Activated CD4-positive, alpha-beta memory T cell treated with anti-CD3 and anti-CD28 coated beads for 36 hours (primary cell): ENCODE data around the gene WDTC1. TPM values are rescaled to one million over a fixed set of nuclear protein-coding genes. Genes with fewer than 3 reads are reported as not detected.
A peak's percentile ranks its signal among the peaks of the same experiment; 100 is the strongest.

Experiments used
- CTCF ChIA-PET: fragments of 350-600 bp; sonication (Branson Sonifier 250); formaldehyde crosslinking; loops from one replicate; lab custom pipeline; 2021; ENCODE audit warnings: antibody characterized with exemption, inconsistent platforms; lab: Charles Lee
- POLR2A ChIA-PET: fragments of 350-600 bp; sonication (Branson Sonifier 250); formaldehyde crosslinking; loops from one replicate; lab custom pipeline; 2021; ENCODE audit warnings: antibody characterized with exemption; lab: Charles Lee
- DNase-seq: peaks from one replicate; pipeline ENCODE4 v3.0.0-alpha.2; 2020
- H3K27ac Mint-ChIP-seq: one replicate; pipeline ENCODE4 v1.8.0; 2021; ENCODE audit warnings: mixed read lengths
- H3K27me3 Mint-ChIP-seq: one replicate; pipeline ENCODE4 v1.8.0; 2021; ENCODE audit warnings: mixed read lengths
- H3K36me3 Mint-ChIP-seq: one replicate; pipeline ENCODE4 v1.8.0; 2021; ENCODE audit warnings: mixed read lengths
- H3K4me1 Mint-ChIP-seq: one replicate; pipeline ENCODE4 v1.8.0; 2021; ENCODE audit warnings: low read depth, mixed read lengths
- H3K4me3 Mint-ChIP-seq: one replicate; pipeline ENCODE4 v1.8.0; 2021; ENCODE audit warnings: mild to moderate bottlenecking, mixed read lengths
- H3K9me3 Mint-ChIP-seq: one replicate; pipeline ENCODE4 v1.8.0; 2021; ENCODE audit warnings: mixed read lengths
- intact Hi-C: fragments of 100-400 bp; cut with micrococcal nuclease; formaldehyde crosslinking; loops from one replicate; pipeline ENCODE4 v1.15.1; 2023
- total RNA-seq, 2 experiments: library from RNA; stranded (reverse); gene quantifications; one replicate each; pipeline ENCODE4 v1.2.3, GENCODE V29; 2021

WDTC1 gene
- total RNA-seq, 2 experiments from 2014 or later, result 30.3 TPM

- intact Hi-C loops, result loop anchor here (1.0 kb wide), 1 partner anchor 15 kb away; no protein-coding TSS in a partner anchor
- Mint-ChIP-seq H3K4me3 (no peak overlapping the region), H3K4me1 (peaks cover 42% of the 10 kb centered on the region), H3K36me3 (peaks cover 11% of the 10 kb centered on the region), H3K9me3 (no peaks in the 10 kb centered on the region), H3K27me3 (no peaks in the 10 kb centered on the region), H3K27ac (peak overlapping the region; percentile 53)
- DNase-seq, result no peak
- ChIA-PET CTCF (interaction anchor here (1.0 to 9.8 kb wide), 3 partner anchors 18 to 56 kb away, joined by 3 to 80 read pairs (median 3); no protein-coding TSS in a partner anchor), POLR2A (no interaction called here)
Observed at GRCh38 chr1:27338751-27339150, 104.3 kb downstream of the WDTC1 start.

DNA sequence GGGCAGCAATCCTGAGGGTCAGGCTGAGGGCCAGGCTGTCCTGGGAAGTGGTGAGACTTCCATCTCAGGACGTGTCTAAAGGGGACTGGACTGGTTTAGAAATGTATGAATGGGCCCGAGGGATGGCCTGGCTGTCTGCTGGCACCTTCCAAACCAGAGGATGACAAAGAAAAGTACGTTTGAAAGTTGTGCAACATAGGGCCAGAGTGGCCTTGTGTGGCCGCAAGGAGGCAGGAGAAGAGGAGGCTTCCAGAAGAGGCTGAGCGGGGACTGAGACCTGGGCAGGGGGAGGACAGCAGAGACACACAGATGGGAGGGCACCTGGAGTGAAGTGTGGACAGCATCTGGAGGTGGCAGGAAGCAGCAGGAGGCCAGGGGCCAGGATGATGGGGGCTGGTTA, 104.8 kb downstream of the WDTC1 start:
- no peaks in the 10 kb centered on the region for H3K27me3 Mint-ChIP-seq
- intact Hi-C loops, result loop anchor here (1.0 kb wide), 1 partner anchor 16 kb away; no protein-coding TSS in a partner anchor
- H3K4me3 Mint-ChIP-seq, result no peak overlapping the region
- peaks cover 9% of the 10 kb centered on the region for H3K36me3 Mint-ChIP-seq
- CTCF ChIA-PET, result interaction anchor here (1.0 to 9.8 kb wide), 3 partner anchors 18 to 56 kb away, joined by 3 to 80 read pairs (median 3); no protein-coding TSS in a partner anchor
- peaks cover 42% of the 10 kb centered on the region for H3K4me1 Mint-ChIP-seq
- POLR2A ChIA-PET, result no interaction called here
- H3K9me3 Mint-ChIP-seq, result no peaks in the 10 kb centered on the region
- DNase-seq, result no peak
- peak overlapping the region; percentile 20 for H3K27ac Mint-ChIP-seq

DNA sequence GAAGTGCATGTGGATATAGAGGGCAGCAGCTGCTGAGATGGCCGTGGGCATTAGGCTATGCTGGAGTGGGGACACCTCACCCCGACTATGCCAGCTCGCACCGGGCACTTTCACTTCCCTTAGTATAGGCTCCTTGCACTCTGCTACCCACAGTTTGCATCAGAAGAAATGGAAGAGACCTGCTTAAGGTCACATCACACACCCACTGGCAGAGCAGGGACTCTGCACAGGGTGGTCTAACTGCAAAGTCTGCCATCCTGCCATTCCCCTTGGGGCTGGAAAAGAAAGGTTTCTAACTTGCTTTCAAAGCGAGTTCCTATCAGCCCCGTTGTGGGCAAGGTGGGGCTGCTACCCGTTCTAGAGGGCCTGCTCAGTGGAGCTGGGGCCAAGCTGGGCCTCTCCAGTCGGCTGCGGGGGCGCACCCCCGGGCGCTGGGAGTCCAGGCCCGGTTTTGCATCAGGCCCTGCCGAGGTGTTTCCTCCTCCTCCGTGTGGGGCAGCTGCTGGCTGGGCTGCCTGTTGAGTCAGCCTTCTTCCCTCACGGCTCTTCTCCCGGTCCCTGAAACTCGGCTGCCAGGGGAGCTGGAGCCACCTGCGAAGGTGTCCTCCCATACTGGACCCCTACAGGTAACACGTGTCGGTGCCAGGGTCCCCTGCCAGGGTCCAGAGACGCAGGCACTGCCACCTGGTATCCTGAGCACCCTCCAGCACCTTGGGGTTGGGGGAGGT, 107.3 kb downstream of the WDTC1 start, which contains the start of gene SYTL1:
SYTL1 (plus strand) TSS at position 498 of the 728 bp plus-strand sequence. CDS start 3,313 bp downstream, outside the sequence.
- ChIA-PET POLR2A (interaction anchor here (1.0 to 1.6 kb wide), 3 partner anchors 15 to 25 kb away, joined by 4 to 6 read pairs (median 5); partner anchors contain the start of gene TMEM222), CTCF (interaction anchor here (1.1 to 9.8 kb wide), 8 partner anchors 8 to 187 kb away, joined by 3 to 80 read pairs (median 5); partner anchors contain the start of genes MAP3K6 and SLC9A1)
- Mint-ChIP-seq H3K4me3 (peak within 1 kb of the TSS; percentile 84), H3K4me1 (peaks cover 51% of the 10 kb centered on the region), H3K27ac (peak within 1 kb of the TSS; percentile 92), H3K9me3 (no peaks in the 10 kb centered on the region), H3K36me3 (peaks cover 2% of the 10 kb centered on the region), H3K27me3 (no peaks in the 10 kb centered on the region)
- intact Hi-C loops, result loop anchor here (1.0 to 2.0 kb wide), 3 partner anchors 15 to 23 kb away; partner anchors contain the start of gene TMEM222
- DNase-seq, result peak; percentile 80

- ChIA-PET CTCF (interaction anchor here (1.1 to 9.8 kb wide), 7 partner anchors 9 to 188 kb away, joined by 3 to 80 read pairs (median 5); partner anchors contain the start of genes MAP3K6 and SLC9A1), POLR2A (interaction anchor here (0.7 to 1.6 kb wide), 3 partner anchors 20 to 907 kb away, joined by 3 to 6 read pairs (median 5); partner anchors contain the start of gene TMEM222)
- DNase-seq, result peak; percentile 70
- H3K9me3 Mint-ChIP-seq, result no peaks in the 10 kb centered on the region
- intact Hi-C loops, result loop anchor here (1.0 to 2.0 kb wide), 3 partner anchors 14 to 22 kb away; partner anchors contain the start of gene TMEM222
- peak overlapping the region; percentile 92 for H3K27ac Mint-ChIP-seq
- H3K4me1 Mint-ChIP-seq, result peaks cover 53% of the 10 kb centered on the region
- H3K36me3 Mint-ChIP-seq, result peaks cover 1% of the 10 kb centered on the region
- peak overlapping the region; percentile 84 for H3K4me3 Mint-ChIP-seq
- H3K27me3 Mint-ChIP-seq, result no peaks in the 10 kb centered on the region
Observed at GRCh38 chr1:27342391-27342777, 108.0 kb downstream of the WDTC1 start.

DNA sequence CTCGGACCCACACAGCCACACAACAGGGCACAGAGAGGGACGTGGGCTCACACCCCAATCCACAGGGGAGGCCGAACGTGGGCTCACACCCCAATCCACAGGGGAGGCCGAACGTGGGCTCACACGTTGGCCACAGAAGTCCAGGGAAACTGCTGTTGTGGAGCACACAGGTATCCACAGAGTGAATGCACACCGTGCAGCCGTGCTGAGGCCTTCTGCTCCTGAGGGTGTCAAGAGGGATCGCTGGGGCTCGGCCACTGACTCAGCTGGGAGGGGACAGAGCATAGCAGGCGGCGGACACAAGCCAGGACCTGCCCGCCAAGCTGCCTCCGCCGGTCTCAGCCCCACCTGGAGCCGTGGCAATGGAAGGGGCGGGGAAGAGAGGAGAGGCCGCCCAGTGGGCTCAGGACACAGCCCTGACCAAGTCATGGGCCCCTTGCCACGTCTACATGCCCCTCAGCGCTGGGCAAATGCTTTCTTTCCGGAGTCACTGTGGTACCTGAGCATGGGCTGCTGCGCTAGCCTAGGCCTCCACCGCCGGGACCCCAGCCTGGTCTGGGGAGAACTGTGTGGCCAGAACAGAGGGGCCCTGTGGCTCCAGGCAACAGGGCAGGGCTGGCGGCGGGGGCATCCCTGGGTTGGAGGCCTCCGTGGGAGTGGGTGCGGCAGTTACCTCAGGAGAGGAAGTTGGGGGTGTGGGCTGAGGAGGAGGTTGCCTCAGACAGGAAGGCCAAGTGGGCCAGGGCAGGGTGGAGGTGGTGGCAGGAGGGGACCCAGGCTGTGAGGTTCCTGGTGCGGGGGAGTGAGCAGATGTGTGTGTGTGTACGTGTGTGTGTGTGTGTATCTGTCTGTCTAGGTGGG, 108.6 kb downstream of the WDTC1 start:
- ChIA-PET CTCF (interaction anchor here (0.7 to 9.8 kb wide), 9 partner anchors 10 to 239 kb away, joined by 3 to 80 read pairs (median 4); partner anchors contain the start of genes MAP3K6 and SLC9A1), POLR2A (interaction anchor here (0.7 to 1.0 kb wide), 2 partner anchors 23 to 907 kb away, joined by 3 to 5 read pairs; no protein-coding TSS in a partner anchor)
- peaks cover 53% of the 10 kb centered on the region for H3K4me1 Mint-ChIP-seq
- peak overlapping the region; percentile 84 for H3K4me3 Mint-ChIP-seq
- H3K9me3 Mint-ChIP-seq, result no peaks in the 10 kb centered on the region
- H3K27me3 Mint-ChIP-seq, result no peaks in the 10 kb centered on the region
- peaks cover 1% of the 10 kb centered on the region for H3K36me3 Mint-ChIP-seq
- H3K27ac Mint-ChIP-seq, result peak overlapping the region; percentile 92
- DNase-seq, result peak; percentile 79
- intact Hi-C loops, result loop anchor here (1.0 to 2.0 kb wide), 3 partner anchors 14 to 22 kb away; partner anchors contain the start of gene TMEM222

GRCh38 chr1:27343639-27344025, 109.2 kb downstream of the WDTC1 start:
- intact Hi-C loops, result loop anchor here (2.0 kb wide), 2 partner anchors 13 to 21 kb away; no protein-coding TSS in a partner anchor
- peak overlapping the region; percentile 92 for H3K27ac Mint-ChIP-seq
- H3K4me3 Mint-ChIP-seq, result peak overlapping the region; percentile 84
- ChIA-PET POLR2A (no interaction called here), CTCF (interaction anchor here (0.7 to 9.8 kb wide), 6 partner anchors 10 to 239 kb away, joined by 3 to 80 read pairs (median 4); partner anchors contain the start of gene MAP3K6)
- H3K9me3 Mint-ChIP-seq, result no peaks in the 10 kb centered on the region
- DNase-seq, result no peak
- H3K36me3 Mint-ChIP-seq, result peaks cover 1% of the 10 kb centered on the region
- peaks cover 53% of the 10 kb centered on the region for H3K4me1 Mint-ChIP-seq
- no peaks in the 10 kb centered on the region for H3K27me3 Mint-ChIP-seq

DNA sequence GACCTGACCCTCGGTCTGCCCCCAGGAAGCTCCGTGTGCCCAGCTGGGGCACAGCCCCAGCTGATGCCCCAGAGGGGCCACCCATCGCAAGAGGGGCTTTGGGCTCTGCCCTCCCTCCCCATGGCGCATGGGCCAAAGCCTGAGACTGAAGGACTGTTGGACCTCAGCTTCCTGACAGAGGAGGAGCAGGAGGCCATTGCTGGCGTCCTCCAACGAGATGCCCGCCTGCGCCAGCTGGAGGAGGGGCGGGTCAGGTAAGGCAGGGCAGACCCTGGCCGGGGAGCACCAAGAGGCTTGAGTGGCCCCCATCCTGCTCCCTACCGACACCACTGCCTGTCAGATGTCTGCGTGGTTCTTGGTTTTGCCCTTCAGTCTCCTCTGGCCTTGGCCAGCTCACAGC, 110.8 kb downstream of the WDTC1 start:
- H3K27me3 Mint-ChIP-seq, result no peaks in the 10 kb centered on the region
- peaks cover 1% of the 10 kb centered on the region for H3K36me3 Mint-ChIP-seq
- ChIA-PET CTCF (interaction anchor here (1.1 to 9.8 kb wide), 4 partner anchors 12 to 22 kb away, joined by 3 to 80 read pairs (median 26); partner anchors contain the start of gene MAP3K6), POLR2A (interaction anchor here (0.6 to 1.0 kb wide), 2 partner anchors 56 to 215 kb away, joined by 3 to 4 read pairs; no protein-coding TSS in a partner anchor)
- H3K27ac Mint-ChIP-seq, result no peak overlapping the region
- DNase-seq, result no peak
- intact Hi-C loops, result no loop called here
- H3K9me3 Mint-ChIP-seq, result no peaks in the 10 kb centered on the region
- H3K4me3 Mint-ChIP-seq, result no peak overlapping the region
- H3K4me1 Mint-ChIP-seq, result peaks cover 42% of the 10 kb centered on the region

DNA sequence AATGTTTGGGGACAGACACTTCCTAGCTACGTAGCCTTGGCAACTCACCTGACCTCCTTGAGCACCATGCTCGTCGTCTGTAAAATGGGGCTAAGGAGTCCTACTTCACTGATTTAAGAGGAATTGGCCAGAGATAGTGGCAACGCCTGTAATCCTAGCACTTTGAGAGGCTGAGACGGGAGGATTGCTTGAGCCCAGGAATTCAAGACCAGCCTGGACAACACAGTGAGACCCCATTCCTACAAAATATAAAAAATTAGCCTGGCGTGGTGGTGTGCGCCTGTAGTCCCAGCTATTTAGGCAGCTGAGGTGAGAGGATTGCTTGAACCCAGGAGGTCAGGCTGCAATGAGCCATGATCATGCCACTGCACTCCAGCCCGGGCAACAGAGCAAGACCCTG, 111.9 kb downstream of the WDTC1 start:
- H3K9me3 Mint-ChIP-seq, result no peaks in the 10 kb centered on the region
- POLR2A ChIA-PET, result no interaction called here
- peaks cover 34% of the 10 kb centered on the region for H3K4me1 Mint-ChIP-seq
- no peak for DNase-seq
- H3K27ac Mint-ChIP-seq, result no peak overlapping the region
- H3K27me3 Mint-ChIP-seq, result no peaks in the 10 kb centered on the region
- intact Hi-C loops, result no loop called here
- CTCF ChIA-PET, result interaction anchor here (1.1 to 9.8 kb wide), 5 partner anchors 11 to 50 kb away, joined by 3 to 80 read pairs (median 4); partner anchors contain the start of gene MAP3K6
- peaks cover 1% of the 10 kb centered on the region for H3K36me3 Mint-ChIP-seq
- no peak overlapping the region for H3K4me3 Mint-ChIP-seq

DNA sequence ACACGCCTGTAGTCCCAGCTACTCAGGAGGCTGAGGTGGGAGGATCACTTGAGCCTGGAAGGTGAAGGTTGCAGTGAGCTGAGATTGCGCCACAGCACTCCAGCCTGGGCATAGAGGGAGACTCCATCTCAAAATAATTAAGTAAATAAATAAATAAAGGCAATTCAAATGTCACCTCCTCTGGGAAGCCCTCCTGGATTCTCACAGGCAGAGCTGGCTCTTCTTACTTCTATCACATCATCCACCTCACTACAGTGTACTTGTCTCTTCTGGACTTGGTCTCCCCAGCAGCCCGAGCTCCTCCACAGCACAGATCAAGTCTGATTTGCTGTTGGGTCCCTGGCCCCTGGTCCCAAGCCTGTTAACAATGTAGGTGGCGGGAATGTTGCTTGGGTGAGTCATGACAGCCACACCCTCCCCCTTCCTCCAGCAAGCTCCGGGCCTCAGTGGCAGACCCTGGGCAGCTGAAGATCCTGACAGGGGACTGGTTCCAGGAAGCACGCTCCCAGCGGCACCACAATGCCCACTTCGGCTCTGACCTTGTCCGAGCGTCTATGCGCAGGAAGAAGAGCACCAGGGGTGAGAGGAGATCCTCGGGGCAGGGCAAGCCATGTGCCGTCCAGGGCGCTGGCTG, 112.7 kb downstream of the WDTC1 start:
- H3K36me3 Mint-ChIP-seq, result peaks cover 1% of the 10 kb centered on the region
- peaks cover 28% of the 10 kb centered on the region for H3K4me1 Mint-ChIP-seq
- CTCF ChIA-PET, result interaction anchor here (1.1 to 9.8 kb wide), 4 partner anchors 10 to 51 kb away, joined by 3 to 80 read pairs (median 26); no protein-coding TSS in a partner anchor

GRCh38 chr1:27348861-27349783, 114.7 kb downstream of the WDTC1 start:
- peak; percentile 32 for DNase-seq
- ChIA-PET POLR2A (interaction anchor here (1.2 kb wide), 1 partner anchor 17 kb away, joined by 5 read pairs; no protein-coding TSS in a partner anchor), CTCF (interaction anchor here (1.2 to 2.4 kb wide), 3 partner anchors 16 to 46 kb away, joined by 3 to 10 read pairs (median 8); partner anchors contain the start of gene MAP3K6)
- intact Hi-C loops, result no loop called here
- Mint-ChIP-seq H3K27me3 (no peaks in the 10 kb centered on the region), H3K4me3 (no peak overlapping the region), H3K27ac (no peak overlapping the region), H3K9me3 (no peaks in the 10 kb centered on the region), H3K36me3 (peaks cover 1% of the 10 kb centered on the region), H3K4me1 (peaks cover 16% of the 10 kb centered on the region)

More for the DNA sequence above, 112.7 kb downstream of the WDTC1 start:
- H3K9me3 Mint-ChIP-seq, result no peaks in the 10 kb centered on the region
- intact Hi-C loops, result no loop called here
- no peak overlapping the region for H3K27ac Mint-ChIP-seq
- H3K27me3 Mint-ChIP-seq, result no peaks in the 10 kb centered on the region
- H3K4me3 Mint-ChIP-seq, result no peak overlapping the region
- DNase-seq, result no peak
- POLR2A ChIA-PET, result no interaction called here
